NCI-H526 treated with DMSO at 0.1 percent for 48 hours (cell line): ENCODE measurements around the gene FAM193A.
"Not testable (repeated sequence)": the region's sequence is repeated elsewhere in the genome, so short reads cannot be mapped to it uniquely, and the experiment has no call there.

Experiments used
- DNase-seq: peaks from one replicate; lab custom pipeline; 2025; lab: John Stamatoyannopoulos, UW

The FAM193A gene

GRCh38 chr4:2729533-2729875 lies 193.1 kb downstream of the FAM193A start:
- no peak for DNase-seq

GRCh38 chr4:2731907-2732317 lies 195.5 kb downstream of the FAM193A start:
- no peak for DNase-seq

- no peak for DNase-seq
Observed at GRCh38 chr4:2732526-2732925, 196.1 kb downstream of the FAM193A start.

GRCh38 chr4:2733001-2733843 lies 196.8 kb downstream of the FAM193A start:
- DNase-seq, result no peak

GRCh38 chr4:2733844-2734574 lies 197.6 kb downstream of the FAM193A start:
- no peak for DNase-seq

- DNase-seq, result no peak
Observed at GRCh38 chr4:2734612-2735011, 198.2 kb downstream of the FAM193A start.

- DNase-seq, result no peak
Observed at GRCh38 chr4:2735869-2736268, 199.4 kb downstream of the FAM193A start.

- DNase-seq, result not testable (repeated sequence)
Observed at GRCh38 chr4:2738296-2738695, 201.8 kb downstream of the FAM193A start.

GRCh38 chr4:2741626-2742025 lies 205.2 kb downstream of the FAM193A start:
- DNase-seq, result no peak

GRCh38 chr4:2742081-2742822 lies 205.8 kb downstream of the FAM193A start:
- DNase-seq, result no peak

- no peak for DNase-seq
Observed at GRCh38 chr4:2742823-2743517, 206.5 kb downstream of the FAM193A start.

- DNase-seq, result no peak
Observed at GRCh38 chr4:2743518-2744445, 207.3 kb downstream of the FAM193A start.

GRCh38 chr4:2744576-2745270 lies 208.3 kb downstream of the FAM193A start:
- no peak for DNase-seq

- DNase-seq, result no peak
Observed at GRCh38 chr4:2745516-2745915, 209.1 kb downstream of the FAM193A start.

- DNase-seq, result no peak
Observed at GRCh38 chr4:2745981-2746806, 209.7 kb downstream of the FAM193A start.

GRCh38 chr4:2746891-2747695 lies 210.6 kb downstream of the FAM193A start:
- DNase-seq, result no peak

GRCh38 chr4:2750719-2751605 lies 214.5 kb downstream of the FAM193A start:
- DNase-seq, result no peak

GRCh38 chr4:2753436-2753835 lies 217.0 kb downstream of the FAM193A start:
- DNase-seq, result no peak
